Measurements from ENCODE around the gene GADL1.
A peak's percentile ranks its signal among the peaks of the same experiment; 100 is the strongest.

GADL1 gene

DNA sequence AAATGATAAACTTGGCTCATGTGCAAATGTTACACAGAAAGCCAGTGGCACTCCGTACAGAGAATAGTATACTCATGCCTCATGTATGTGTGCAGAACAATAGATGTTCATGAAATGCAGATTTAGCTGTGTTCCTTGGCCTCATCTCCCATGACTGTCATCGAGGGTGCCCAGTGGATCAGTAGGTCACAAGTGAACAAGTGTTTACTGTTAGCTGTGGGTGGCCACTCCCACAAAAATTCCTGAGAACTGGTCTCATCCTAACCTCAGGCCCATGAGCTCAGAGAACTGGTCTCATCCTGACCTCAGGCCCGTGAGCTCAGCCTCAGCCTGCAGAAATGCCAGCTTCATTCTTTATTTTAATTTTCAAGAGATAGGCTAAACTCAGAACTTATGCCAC, 124.1 kb downstream of the GADL1 start:
- Histone ChIP-seq H3K4me3 (ENCODE audit: low read depth, low read length, poor library complexity, severe bottlenecking) (no peak overlapping the region), H3K4me1 (ENCODE audit: insufficient read depth, low read length, severe bottlenecking) (no peaks in the 10 kb centered on the region), H3K9ac (ENCODE audit: low read length) (no peak overlapping the region), H3K27ac (ENCODE audit: low read depth, low read length, poor library complexity, severe bottlenecking) (no peak overlapping the region), H3K79me2 (ENCODE audit: insufficient read depth, low read length) (no peaks in the 10 kb centered on the region), H3K9me2 (ENCODE audit: low read depth, low read length) (no peaks in the 10 kb centered on the region), H4K20me1 (ENCODE audit: insufficient read depth, low read length) (no peaks in the 10 kb centered on the region), H3F3A (ENCODE audit: insufficient read depth, low read length) (no peaks in the 10 kb centered on the region), H3K36me3 (ENCODE audit: insufficient read depth, low read length) (no peaks in the 10 kb centered on the region), H2AFZ (ENCODE audit: low read length) (no peak overlapping the region), H3K27me3 (ENCODE audit: insufficient read depth, low read length) (no peaks in the 10 kb centered on the region), H3K9me3 (ENCODE audit: low read length) (no peaks in the 10 kb centered on the region), H3K4me2 (ENCODE audit: low read length) (no peak overlapping the region)
- TF ChIP-seq EZH2 (IDR thresholded peaks at IDR 0.05; ENCODE audit: borderline replicate concordance, low read length) (no peak), CTCF (IDR thresholded peaks at IDR 0.05; ENCODE audit: low read length) (no peak)

DNA sequence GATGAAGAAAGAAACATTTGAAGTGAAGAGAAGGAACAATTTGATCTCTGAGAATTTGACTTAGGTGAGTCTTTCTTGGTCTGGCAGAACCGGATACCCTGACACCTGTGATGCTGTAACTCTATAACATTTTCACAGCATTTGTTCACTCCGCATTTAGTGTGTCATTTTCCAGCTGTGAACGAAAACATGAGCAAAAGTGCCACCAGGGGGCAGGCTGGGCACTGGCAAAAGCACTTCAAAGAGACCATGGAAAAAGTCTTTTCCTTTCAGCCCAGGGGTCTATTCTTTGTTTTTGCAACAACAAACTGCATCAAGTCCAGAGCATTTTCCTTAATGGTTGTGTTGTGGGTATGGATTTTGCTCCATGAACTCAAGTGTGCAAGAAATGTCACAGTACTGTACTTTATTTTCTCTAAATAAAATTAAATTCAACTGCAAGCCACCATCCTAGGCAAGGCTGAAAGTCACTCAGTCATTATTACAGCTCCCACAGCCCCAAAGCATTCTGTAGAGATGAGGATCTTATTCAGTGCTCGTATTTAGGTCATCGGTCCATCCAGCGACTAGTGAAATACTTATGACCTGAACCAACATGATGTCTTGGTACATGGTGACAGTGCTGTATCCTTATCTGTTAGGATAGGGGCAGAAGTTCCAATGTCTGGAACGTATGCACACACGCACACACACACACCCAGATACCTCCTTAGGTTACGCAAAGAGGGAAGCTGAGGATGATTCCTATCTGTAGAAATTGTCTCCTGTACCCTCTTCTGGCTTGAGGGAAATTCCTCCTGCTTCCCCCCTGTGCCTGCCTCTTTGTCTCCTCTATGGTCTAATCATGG, 125.5 kb downstream of the GADL1 start:
- H4K20me1 ChIP-seq (ENCODE audit: insufficient read depth, low read length), result no peaks in the 10 kb centered on the region
- no peaks in the 10 kb centered on the region for H3K79me2 ChIP-seq (ENCODE audit: insufficient read depth, low read length)
- no peaks in the 10 kb centered on the region for H3K9me3 ChIP-seq (ENCODE audit: low read length)
- no peaks in the 10 kb centered on the region for H3K9me2 ChIP-seq (ENCODE audit: low read depth, low read length)
- no peaks in the 10 kb centered on the region for H3K36me3 ChIP-seq (ENCODE audit: insufficient read depth, low read length)
- no peak overlapping the region for H3K27ac ChIP-seq (ENCODE audit: low read depth, low read length, poor library complexity, severe bottlenecking)
- no peak overlapping the region for H3K9ac ChIP-seq (ENCODE audit: low read length)
- H3K4me3 ChIP-seq (ENCODE audit: low read depth, low read length, poor library complexity, severe bottlenecking), result no peak overlapping the region
- H3K4me1 ChIP-seq (ENCODE audit: insufficient read depth, low read length, severe bottlenecking), result no peaks in the 10 kb centered on the region
- H2AFZ ChIP-seq (ENCODE audit: low read length), result no peak overlapping the region
- H3K4me2 ChIP-seq (ENCODE audit: low read length), result no peak overlapping the region
- no peaks in the 10 kb centered on the region for H3K27me3 ChIP-seq (ENCODE audit: insufficient read depth, low read length)
- no peaks in the 10 kb centered on the region for H3F3A ChIP-seq (ENCODE audit: insufficient read depth, low read length)
- no peak for TF ChIP-seq EZH2 (IDR thresholded peaks at IDR 0.05; ENCODE audit: borderline replicate concordance, low read length)
- peak; percentile 86 for TF ChIP-seq CTCF (IDR thresholded peaks at IDR 0.05; ENCODE audit: low read length)

DNA sequence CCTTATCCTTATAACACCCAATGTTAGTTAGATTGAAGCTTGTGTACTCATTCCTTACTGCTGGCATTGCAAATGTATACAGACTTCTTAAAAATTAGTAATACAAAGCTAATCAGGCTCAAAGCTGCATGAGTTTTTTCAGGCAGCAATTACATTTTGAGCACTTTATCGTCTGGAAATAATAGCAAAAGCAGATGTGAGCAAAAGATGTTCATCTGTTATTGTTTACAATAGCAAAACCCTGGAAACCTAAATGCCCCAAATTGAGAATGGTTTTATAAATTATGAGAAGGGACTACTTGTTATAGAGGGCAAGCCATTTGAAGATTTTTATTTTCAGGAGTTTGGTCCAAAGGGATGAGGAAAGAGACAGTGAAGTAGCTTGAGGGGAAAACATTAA, 126.4 kb downstream of the GADL1 start:
- no peaks in the 10 kb centered on the region for H3K9me3 ChIP-seq (ENCODE audit: low read length)
- no peak overlapping the region for H2AFZ ChIP-seq (ENCODE audit: low read length)
- H3K4me2 ChIP-seq (ENCODE audit: low read length), result no peak overlapping the region
- no peak overlapping the region for H3K4me3 ChIP-seq (ENCODE audit: low read depth, low read length, poor library complexity, severe bottlenecking)
- no peaks in the 10 kb centered on the region for H3K79me2 ChIP-seq (ENCODE audit: insufficient read depth, low read length)
- H4K20me1 ChIP-seq (ENCODE audit: insufficient read depth, low read length), result no peaks in the 10 kb centered on the region
- no peaks in the 10 kb centered on the region for H3K4me1 ChIP-seq (ENCODE audit: insufficient read depth, low read length, severe bottlenecking)
- H3K9ac ChIP-seq (ENCODE audit: low read length), result no peak overlapping the region
- no peaks in the 10 kb centered on the region for H3K9me2 ChIP-seq (ENCODE audit: low read depth, low read length)
- H3K36me3 ChIP-seq (ENCODE audit: insufficient read depth, low read length), result no peaks in the 10 kb centered on the region
- no peaks in the 10 kb centered on the region for H3F3A ChIP-seq (ENCODE audit: insufficient read depth, low read length)
- no peaks in the 10 kb centered on the region for H3K27me3 ChIP-seq (ENCODE audit: insufficient read depth, low read length)
- TF ChIP-seq EZH2 (IDR thresholded peaks at IDR 0.05; ENCODE audit: borderline replicate concordance, low read length) (no peak), CTCF (IDR thresholded peaks at IDR 0.05; ENCODE audit: low read length) (no peak)
- no peak overlapping the region for H3K27ac ChIP-seq (ENCODE audit: low read depth, low read length, poor library complexity, severe bottlenecking)

Measured in OCI-LY1 (cell line).